Measurements from ENCODE around the gene TMC4.
A peak's percentile ranks its signal among the peaks of the same experiment; 100 is the strongest.
"Not testable (repeated sequence)": the region's sequence is repeated elsewhere in the genome, so short reads cannot be mapped to it uniquely, and the experiment has no call there.

The TMC4 gene

DNA sequence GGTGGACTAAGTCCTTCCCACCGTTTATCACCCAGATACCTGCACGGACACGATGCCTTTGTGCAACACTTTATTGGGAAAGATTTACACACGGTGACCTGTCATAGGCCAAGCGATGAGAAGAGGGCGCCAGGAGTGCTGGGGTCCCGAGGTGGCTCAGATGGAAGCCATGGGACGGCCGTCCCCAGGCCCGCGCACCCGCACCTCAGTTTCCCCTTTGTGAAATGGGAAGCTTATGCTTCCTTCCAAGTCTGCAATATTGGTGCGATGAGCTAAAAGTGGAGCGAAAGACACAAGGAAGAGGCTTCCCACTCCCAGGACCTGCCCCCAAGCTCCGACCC, 369 bp upstream of the TMC4 start:
- Histone ChIP-seq H3K9me3 (ENCODE audit: severe bottlenecking) (no peaks in the 10 kb centered on the region), H3K36me3 (peaks cover 11% of the 10 kb centered on the region), H3K27ac (no peak overlapping the region), H3K27me3 (ENCODE audit: insufficient read depth, low read depth, severe bottlenecking) (no peaks in the 10 kb centered on the region), H3K4me3 (ENCODE audit: low read depth, low read length) (no peak overlapping the region)
- TF ChIP-seq CTCF (IDR thresholded peaks at IDR 0.05; ENCODE audit: low read depth, low read length) = no peak
- DNase-seq = no peak

GRCh38 chr19:54171736-54172431, 1.1 kb downstream of the TMC4 start:
- not testable (repeated sequence) for DNase-seq; H3K9me3 ChIP-seq (ENCODE audit: severe bottlenecking); H3K36me3 ChIP-seq; H3K27ac ChIP-seq; H3K27me3 ChIP-seq (ENCODE audit: insufficient read depth, low read depth, severe bottlenecking); H3K4me3 ChIP-seq (ENCODE audit: low read depth, low read length)

- no peaks in the 10 kb centered on the region for H3K27me3 ChIP-seq (ENCODE audit: insufficient read depth, low read depth, severe bottlenecking)
- TF ChIP-seq CTCF (IDR thresholded peaks at IDR 0.05; ENCODE audit: low read depth, low read length) = no peak
- H3K36me3 ChIP-seq = no peaks in the 10 kb centered on the region
- H3K4me3 ChIP-seq (ENCODE audit: low read depth, low read length) = no peak overlapping the region
- DNase-seq = no peak
- no peaks in the 10 kb centered on the region for H3K9me3 ChIP-seq (ENCODE audit: severe bottlenecking)
- H3K27ac ChIP-seq = no peak overlapping the region
These were observed 3.7 kb downstream of the TMC4 start for GRCh38 chr19:54169149-54169740.

GRCh38 chr19:54168174-54168917, 4.6 kb downstream of the TMC4 start:
- peak; percentile 93 for DNase-seq
- Histone ChIP-seq H3K9me3 (ENCODE audit: severe bottlenecking) (no peaks in the 10 kb centered on the region), H3K27ac (no peak overlapping the region), H3K27me3 (ENCODE audit: insufficient read depth, low read depth, severe bottlenecking) (no peaks in the 10 kb centered on the region), H3K36me3 (no peaks in the 10 kb centered on the region), H3K4me3 (ENCODE audit: low read depth, low read length) (no peak overlapping the region)
- peak; percentile 89 for TF ChIP-seq CTCF (IDR thresholded peaks at IDR 0.05; ENCODE audit: low read depth, low read length)

GRCh38 chr19:54165222-54165621, 7.7 kb downstream of the TMC4 start:
- Histone ChIP-seq H3K27ac (no peak overlapping the region), H3K9me3 (ENCODE audit: severe bottlenecking) (no peaks in the 10 kb centered on the region), H3K27me3 (ENCODE audit: insufficient read depth, low read depth, severe bottlenecking) (no peaks in the 10 kb centered on the region), H3K4me3 (ENCODE audit: low read depth, low read length) (no peak overlapping the region), H3K36me3 (no peaks in the 10 kb centered on the region)
- no peak for DNase-seq
- no peak for TF ChIP-seq CTCF (IDR thresholded peaks at IDR 0.05; ENCODE audit: low read depth, low read length)

DNA sequence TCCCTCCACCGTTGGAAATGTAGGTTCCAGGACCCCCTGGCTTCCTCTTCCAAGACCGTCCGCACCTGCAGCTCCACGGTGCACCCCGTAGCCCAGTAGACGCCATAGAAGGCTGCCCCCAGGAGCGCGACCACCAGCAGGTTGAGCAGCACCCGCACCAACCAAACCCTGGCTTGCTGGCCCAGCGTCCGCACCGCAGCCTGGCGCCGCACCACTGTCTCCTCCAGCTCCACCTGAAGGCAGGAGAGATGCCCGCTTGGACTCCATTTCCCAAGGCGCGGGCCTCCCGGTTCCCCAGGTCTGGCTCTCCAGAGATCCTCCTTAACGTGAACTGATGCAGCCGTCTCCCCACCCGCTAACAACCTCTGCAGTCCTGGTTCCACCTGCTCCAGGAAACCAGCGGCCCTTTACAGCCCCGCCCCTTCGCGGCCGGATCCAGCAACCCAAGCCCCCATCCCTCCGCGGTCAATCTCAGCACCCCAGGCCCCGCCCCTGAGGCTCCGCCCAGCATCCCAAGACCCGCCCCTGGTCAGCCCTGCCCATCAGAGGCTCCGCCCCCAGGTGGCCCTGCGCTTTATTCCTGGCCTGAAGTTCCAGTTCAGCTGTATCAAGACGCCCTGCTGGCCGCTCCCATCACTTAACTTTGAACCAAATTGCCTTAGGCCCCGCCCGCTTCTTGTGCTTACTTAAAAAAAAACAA, 8.4 kb downstream of the TMC4 start:
- no peaks in the 10 kb centered on the region for H3K9me3 ChIP-seq (ENCODE audit: severe bottlenecking)
- no peaks in the 10 kb centered on the region for H3K36me3 ChIP-seq
- H3K27me3 ChIP-seq (ENCODE audit: insufficient read depth, low read depth, severe bottlenecking) = no peaks in the 10 kb centered on the region
- no peak overlapping the region for H3K27ac ChIP-seq
- no peak for DNase-seq
- TF ChIP-seq CTCF (IDR thresholded peaks at IDR 0.05; ENCODE audit: low read depth, low read length) = no peak
- H3K4me3 ChIP-seq (ENCODE audit: low read depth, low read length) = no peak overlapping the region
